HEK293 (cell line): ENCODE results near the gene MSL2.
"Not testable (repeated sequence)": the region's sequence is repeated elsewhere in the genome, so short reads cannot be mapped to it uniquely, and the experiment has no call there.

Source experiments
- CTCF ChIA-PET: fragments of 350-600 bp; formaldehyde crosslinking; extraction: SDS; loops from one replicate; lab custom pipeline; 2021; ENCODE audit warnings: antibody characterized with exemption; lab: Yijun Ruan, JAX
- POLR2A ChIA-PET: fragments of 300-600 bp; formaldehyde crosslinking; extraction: SDS; loops from one replicate; lab custom pipeline; 2020; ENCODE audit warnings: antibody characterized with exemption, inconsistent platforms; lab: Yijun Ruan, JAX
- H3K27ac ChIP-seq: fragments of 200-500 bp; sonication (Bioruptor generic); 2 replicates; pipeline ENCODE4 v1.5.1; 2014; ENCODE audit warnings: low read depth, low read length, control low read depth, inconsistent platforms; ENCODE audit errors: extremely low read depth
- H3K36me3 ChIP-seq, 2 experiments: fragments of 200-500 bp in 1 of 2; sonication (Bioruptor generic) in 1 of 2; 1 replicate in 1 of 2; 2 replicates in 1 of 2; pipeline ENCODE4 v1.5.1; 2014 to 2017; ENCODE audit warnings: inconsistent platforms in 2 of 2, low read length in 2 of 2; ENCODE audit not compliant: control insufficient read depth in 2 of 2, insufficient read depth in 1 of 2
- H3K4me1 ChIP-seq: fragments of 200-500 bp; sonication (Bioruptor generic); 2 replicates; pipeline ENCODE4 v1.5.1; 2014; ENCODE audit warnings: mild to moderate bottlenecking, low read length, inconsistent platforms; ENCODE audit not compliant: control insufficient read depth, insufficient read depth
- H3K4me3 ChIP-seq: 2 replicates; pipeline ENCODE4 v1.5.1; 2011; ENCODE audit warnings: low read depth, mild to moderate bottlenecking, control low read depth, low read length, moderate library complexity
- H3K9me3 ChIP-seq: fragments of 200-500 bp; sonication (Bioruptor generic); 2 replicates; pipeline ENCODE4 v1.5.1; 2014; ENCODE audit warnings: low read depth, low read length, inconsistent platforms; ENCODE audit not compliant: control insufficient read depth, insufficient read depth
- GLI2 ChIP-seq: fragments of 450-650 bp; formaldehyde crosslinking; IDR thresholded peaks from 2 replicates; pipeline ENCODE4; 2017; ENCODE audit warnings: missing biosample characterization, missing genetic modification characterization, low read depth, borderline replicate concordance
- TRIM28 ChIP-seq: IDR thresholded peaks from 2 replicates; pipeline ENCODE4 v1.6.1; 2011; ENCODE audit warnings: low read length, control low read depth, borderline replicate concordance
- ZBTB21 ChIP-seq: fragments of 450-650 bp; formaldehyde crosslinking; IDR thresholded peaks from 2 replicates; pipeline ENCODE4 v1.5.1; 2017; ENCODE audit warnings: missing biosample characterization, missing genetic modification characterization
- ZNF146 ChIP-seq: fragments of 450-650 bp; formaldehyde crosslinking; IDR thresholded peaks from 2 replicates; pipeline ENCODE4 v1.5.1; 2016; ENCODE audit warnings: missing biosample characterization, missing genetic modification characterization
- ZNF266 ChIP-seq: fragments of 450-650 bp; formaldehyde crosslinking; IDR thresholded peaks from 2 replicates; pipeline ENCODE4 v1.5.1; 2016; ENCODE audit warnings: missing biosample characterization, missing genetic modification characterization, low read depth
- ZNF324 ChIP-seq: fragments of 450-650 bp; formaldehyde crosslinking; IDR thresholded peaks from 2 replicates; pipeline ENCODE4 v1.5.1; 2016; ENCODE audit warnings: missing biosample characterization, missing genetic modification characterization
- ZNF433 ChIP-seq: fragments of 450-650 bp; formaldehyde crosslinking; IDR thresholded peaks from 2 replicates; pipeline ENCODE4 v1.5.1; 2016; ENCODE audit warnings: missing biosample characterization, missing genetic modification characterization, low read depth
- ZNF48 ChIP-seq: fragments of 450-650 bp; formaldehyde crosslinking; IDR thresholded peaks from 2 replicates; pipeline ENCODE4 v1.5.1; 2016; ENCODE audit warnings: missing biosample characterization, missing genetic modification characterization
- ZNF549 ChIP-seq: fragments of 450-650 bp; IDR thresholded peaks from 2 replicates; pipeline ENCODE4 v1.5.1; 2018; ENCODE audit warnings: missing biosample characterization, missing genetic modification characterization, mild to moderate bottlenecking, inconsistent platforms, moderate library complexity
- ZNF555 ChIP-seq: fragments of 450-650 bp; formaldehyde crosslinking; conservative IDR thresholded peaks from 2 replicates; pipeline ENCODE4 v1.5.1; 2017; ENCODE audit warnings: missing biosample characterization, mild to moderate bottlenecking, missing genetic modification characterization, inconsistent platforms
- ZNF624 ChIP-seq: fragments of 450-650 bp; formaldehyde crosslinking; IDR thresholded peaks from 2 replicates; pipeline ENCODE4 v1.5.1; 2017; ENCODE audit warnings: missing biosample characterization, missing genetic modification characterization
- ZNF626 ChIP-seq: fragments of 450-650 bp; sonication (Bioruptor Pico); formaldehyde crosslinking; IDR thresholded peaks from 2 replicates; pipeline ENCODE4 v1.5.1; 2018; ENCODE audit warnings: missing biosample characterization, missing genetic modification characterization, inconsistent platforms
- ZNF660 ChIP-seq: fragments of 450-650 bp; IDR thresholded peaks from 2 replicates; pipeline ENCODE4 v1.5.1; 2018; ENCODE audit warnings: missing biosample characterization, mild to moderate bottlenecking, missing genetic modification characterization
- ZNF670 ChIP-seq: fragments of 450-650 bp; formaldehyde crosslinking; IDR thresholded peaks from 2 replicates; pipeline ENCODE4 v1.5.1; 2016; ENCODE audit warnings: missing biosample characterization, missing genetic modification characterization, low read depth
- ZNF837 ChIP-seq: fragments of 450-650 bp; formaldehyde crosslinking; IDR thresholded peaks from 2 replicates; pipeline ENCODE4 v1.5.1; 2016; ENCODE audit warnings: missing biosample characterization, missing genetic modification characterization
- TF ChIP-seq, protein P1 (sequence below): fragments of 450-650 bp; formaldehyde crosslinking; IDR thresholded peaks from 2 replicates; pipeline ENCODE4 v1.5.1; 2017; ENCODE audit warnings: missing biosample characterization, missing genetic modification characterization
- TF ChIP-seq, protein P2 (sequence below): fragments of 450-650 bp; formaldehyde crosslinking; IDR thresholded peaks from 2 replicates; pipeline ENCODE4 v1.5.1; 2016; ENCODE audit warnings: missing biosample characterization, missing genetic modification characterization
- TF ChIP-seq, protein P3 (sequence below): fragments of 450-650 bp; IDR thresholded peaks from 2 replicates; pipeline ENCODE4 v1.5.1; 2018; ENCODE audit warnings: missing biosample characterization, missing genetic modification characterization
- TF ChIP-seq, protein P4 (sequence below): fragments of 450-650 bp; formaldehyde crosslinking; IDR thresholded peaks from 2 replicates; pipeline ENCODE4 v1.5.1; 2016; ENCODE audit warnings: missing biosample characterization, missing genetic modification characterization, borderline replicate concordance

Gene MSL2

DNA sequence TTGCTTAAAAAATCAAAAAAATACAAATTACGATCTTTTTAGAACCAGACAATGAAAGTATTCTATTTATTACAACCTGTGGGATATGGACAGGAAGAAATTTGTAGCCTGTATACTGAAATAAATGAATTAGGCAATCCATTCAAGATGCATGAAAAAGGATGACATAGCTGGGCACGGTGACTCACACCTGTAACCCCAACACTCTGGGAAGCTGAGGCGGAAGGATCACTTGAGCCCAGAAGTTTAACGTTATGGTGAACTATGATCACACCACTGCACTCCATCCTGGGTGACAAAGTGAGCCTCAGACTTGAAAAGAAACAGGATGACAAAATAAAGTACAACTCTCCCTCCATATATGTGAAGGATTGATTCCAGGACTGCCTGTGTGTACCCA, 74.1 kb downstream of the MSL2 start (continued):
- no peak for TF ChIP-seq ZNF48 (tag by site-specific recombination)
- no peak for TF ChIP-seq ZNF626 (tag by site-specific recombination)
- no peak for TF ChIP-seq ZNF549 (tag by site-specific recombination)
- TF ChIP-seq, all 188 proteins: peak for 0

DNA sequence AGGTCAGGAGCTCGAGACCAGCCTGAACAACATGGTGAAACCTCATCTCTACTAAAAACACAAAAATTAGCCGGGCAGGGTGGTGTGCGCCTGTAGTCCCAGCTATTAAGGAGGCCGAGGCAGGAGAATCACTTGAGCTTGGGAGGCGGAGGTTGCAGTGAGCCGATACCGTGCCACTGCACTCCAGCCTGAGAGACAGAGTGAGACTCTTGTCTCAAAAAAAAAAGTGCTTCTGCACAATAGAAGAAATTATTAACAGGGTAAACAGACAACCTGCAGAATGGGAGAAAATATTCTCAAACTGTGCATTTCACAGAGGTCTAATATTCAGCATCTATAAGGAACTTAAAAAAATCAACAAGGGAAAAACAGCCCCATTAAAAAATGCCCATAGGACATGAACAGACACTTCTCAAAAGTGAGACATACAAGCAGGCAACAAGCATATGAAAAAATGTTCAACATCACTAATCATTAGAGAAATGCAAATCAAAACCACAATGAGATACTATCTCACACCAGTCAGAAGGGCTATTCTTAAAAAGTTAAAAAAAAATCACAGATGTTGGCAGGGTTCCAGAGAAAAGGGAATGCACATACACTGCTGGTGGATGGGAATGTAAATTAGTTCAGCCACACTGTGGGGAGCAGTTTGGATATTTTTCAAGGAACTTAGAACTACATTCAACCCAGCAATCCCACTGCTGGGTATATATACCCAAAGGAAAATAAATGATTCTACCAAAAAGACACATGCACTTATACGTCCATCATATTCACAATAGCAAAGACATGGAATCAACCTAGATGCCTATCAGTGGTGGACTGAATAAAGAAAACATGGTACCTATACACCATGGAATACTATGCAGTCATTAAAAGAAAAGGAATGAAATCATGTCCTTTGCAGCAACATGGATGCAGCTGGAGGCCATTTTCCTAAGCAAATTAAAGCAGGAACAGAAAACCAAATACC, 75.5 kb downstream of the MSL2 start:
- H3K9me3 ChIP-seq, result no peaks in the 10 kb centered on the region
- H3K27ac ChIP-seq, result no peak overlapping the region
- ChIA-PET POLR2A (no interaction called here), CTCF (no interaction called here)
- no peak overlapping the region for H3K4me3 ChIP-seq
- peak; percentile 26; the same call in 1 of the 2 replicates for TF ChIP-seq ZNF146 (tag by site-specific recombination)
- no peak for TF ChIP-seq ZNF555 (tag by site-specific recombination)
- no peak for TF ChIP-seq ZNF660 (tag by site-specific recombination)
- H3K36me3 ChIP-seq, result no peaks in the 10 kb centered on the region; a peak in 1 of 3 replicates
- H3K4me1 ChIP-seq, result no peaks in the 10 kb centered on the region

DNA sequence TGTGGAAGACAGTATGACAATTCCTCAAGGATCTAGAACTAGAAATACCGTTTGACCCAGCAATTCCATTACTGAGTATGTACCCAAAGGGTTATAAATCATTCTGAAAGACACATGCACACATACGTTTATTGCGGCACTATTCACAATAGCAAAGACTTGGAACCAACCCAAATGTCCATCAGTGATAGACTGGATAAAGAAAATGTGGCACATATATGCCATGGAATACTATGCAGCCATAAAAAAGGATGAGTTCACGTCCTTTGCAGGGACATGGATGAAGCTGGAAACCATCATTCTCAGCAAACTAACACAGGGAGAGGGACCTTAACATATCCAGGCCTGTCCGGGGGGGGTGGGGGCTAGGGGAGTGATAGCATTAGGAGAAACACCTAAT, 76.4 kb downstream of the MSL2 start:
- peak; percentile 49 for TF ChIP-seq ZNF146 (tag by site-specific recombination)
- POLR2A ChIA-PET, H3K4me3 ChIP-seq, H3K27ac ChIP-seq, H3K4me1 ChIP-seq, CTCF ChIA-PET, H3K9me3 ChIP-seq, H3K36me3 ChIP-seq: not testable (repeated sequence)

DNA sequence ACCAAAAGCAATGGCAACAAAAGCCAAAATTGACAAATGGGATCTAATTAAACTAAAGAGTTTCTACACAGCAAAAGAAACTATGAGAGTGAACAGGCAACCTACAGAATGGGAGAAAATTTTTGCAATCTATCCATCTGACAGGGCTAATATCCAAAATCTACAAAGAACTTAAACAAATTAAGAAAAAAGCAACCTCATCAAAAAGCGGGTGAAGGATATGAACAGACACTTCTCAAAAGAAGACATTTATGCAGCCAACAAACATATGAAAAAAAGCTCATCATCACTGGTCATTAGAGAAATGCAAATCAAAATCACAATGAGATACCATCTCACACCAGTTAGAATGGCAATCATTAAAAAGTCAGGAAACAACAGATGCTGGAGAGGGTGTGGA, 76.8 kb downstream of the MSL2 start:
- CTCF ChIA-PET, POLR2A ChIA-PET, H3K4me1 ChIP-seq, H3K36me3 ChIP-seq, H3K27ac ChIP-seq, H3K9me3 ChIP-seq, H3K4me3 ChIP-seq: not testable (repeated sequence)

DNA sequence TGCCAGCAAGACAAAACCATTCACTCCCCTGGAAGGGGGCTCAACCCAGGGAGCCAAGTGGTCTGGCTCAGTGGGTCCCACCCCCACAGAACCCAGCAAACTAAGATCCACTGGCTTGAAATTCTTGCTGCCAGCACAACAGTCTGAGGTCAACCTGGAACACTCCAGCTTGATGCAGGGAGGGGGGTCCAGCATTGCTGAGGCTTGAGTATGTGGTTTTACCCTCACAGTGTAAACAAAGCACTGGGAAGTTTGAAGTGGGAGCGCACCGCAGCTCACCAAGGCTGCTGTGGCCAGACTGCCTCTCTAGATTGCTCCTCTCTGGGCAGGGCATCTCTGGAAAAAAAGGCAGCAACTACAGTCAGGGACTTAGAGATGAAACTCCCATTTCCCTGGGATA, 81.7 kb downstream of the MSL2 start:
- Histone ChIP-seq H3K4me1 (no peaks in the 10 kb centered on the region), H3K27ac (no peak overlapping the region), H3K36me3 (no peaks in the 10 kb centered on the region), H3K4me3 (no peak overlapping the region), H3K9me3 (no peaks in the 10 kb centered on the region)
- POLR2A ChIA-PET, result no interaction called here
- CTCF ChIA-PET, result no interaction called here
- TF ChIP-seq ZNF266 (tag by site-specific recombination) (no peak), ZNF670 (no peak), GLI2 (no peak), ZBTB21 (tag by site-specific recombination) (no peak), TRIM28 (no peak), ZNF324 (no peak), ZNF837 (tag by site-specific recombination) (no peak), ZNF624 (tag by site-specific recombination) (no peak), ZNF433 (tag by site-specific recombination) (no peak)
- TF ChIP-seq, protein P1, sequence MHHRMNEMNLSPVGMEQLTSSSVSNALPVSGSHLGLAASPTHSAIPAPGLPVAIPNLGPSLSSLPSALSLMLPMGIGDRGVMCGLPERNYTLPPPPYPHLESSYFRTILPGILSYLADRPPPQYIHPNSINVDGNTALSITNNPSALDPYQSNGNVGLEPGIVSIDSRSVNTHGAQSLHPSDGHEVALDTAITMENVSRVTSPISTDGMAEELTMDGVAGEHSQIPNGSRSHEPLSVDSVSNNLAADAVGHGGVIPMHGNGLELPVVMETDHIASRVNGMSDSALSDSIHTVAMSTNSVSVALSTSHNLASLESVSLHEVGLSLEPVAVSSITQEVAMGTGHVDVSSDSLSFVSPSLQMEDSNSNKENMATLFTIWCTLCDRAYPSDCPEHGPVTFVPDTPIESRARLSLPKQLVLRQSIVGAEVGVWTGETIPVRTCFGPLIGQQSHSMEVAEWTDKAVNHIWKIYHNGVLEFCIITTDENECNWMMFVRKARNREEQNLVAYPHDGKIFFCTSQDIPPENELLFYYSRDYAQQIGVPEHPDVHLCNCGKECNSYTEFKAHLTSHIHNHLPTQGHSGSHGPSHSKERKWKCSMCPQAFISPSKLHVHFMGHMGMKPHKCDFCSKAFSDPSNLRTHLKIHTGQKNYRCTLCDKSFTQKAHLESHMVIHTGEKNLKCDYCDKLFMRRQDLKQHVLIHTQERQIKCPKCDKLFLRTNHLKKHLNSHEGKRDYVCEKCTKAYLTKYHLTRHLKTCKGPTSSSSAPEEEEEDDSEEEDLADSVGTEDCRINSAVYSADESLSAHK (tag by site-specific recombination), result no peak
- TF ChIP-seq, protein P2, sequence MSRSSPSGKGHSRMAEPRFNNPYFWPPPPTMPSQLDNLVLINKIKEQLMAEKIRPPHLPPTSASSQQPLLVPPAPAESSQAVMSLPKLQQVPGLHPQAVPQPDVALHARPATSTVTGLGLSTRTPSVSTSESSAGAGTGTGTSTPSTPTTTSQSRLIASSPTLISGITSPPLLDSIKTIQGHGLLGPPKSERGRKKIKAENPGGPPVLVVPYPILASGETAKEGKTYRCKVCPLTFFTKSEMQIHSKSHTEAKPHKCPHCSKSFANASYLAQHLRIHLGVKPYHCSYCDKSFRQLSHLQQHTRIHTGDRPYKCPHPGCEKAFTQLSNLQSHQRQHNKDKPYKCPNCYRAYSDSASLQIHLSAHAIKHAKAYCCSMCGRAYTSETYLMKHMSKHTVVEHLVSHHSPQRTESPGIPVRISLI, result no peak
- TF ChIP-seq, protein P3, sequence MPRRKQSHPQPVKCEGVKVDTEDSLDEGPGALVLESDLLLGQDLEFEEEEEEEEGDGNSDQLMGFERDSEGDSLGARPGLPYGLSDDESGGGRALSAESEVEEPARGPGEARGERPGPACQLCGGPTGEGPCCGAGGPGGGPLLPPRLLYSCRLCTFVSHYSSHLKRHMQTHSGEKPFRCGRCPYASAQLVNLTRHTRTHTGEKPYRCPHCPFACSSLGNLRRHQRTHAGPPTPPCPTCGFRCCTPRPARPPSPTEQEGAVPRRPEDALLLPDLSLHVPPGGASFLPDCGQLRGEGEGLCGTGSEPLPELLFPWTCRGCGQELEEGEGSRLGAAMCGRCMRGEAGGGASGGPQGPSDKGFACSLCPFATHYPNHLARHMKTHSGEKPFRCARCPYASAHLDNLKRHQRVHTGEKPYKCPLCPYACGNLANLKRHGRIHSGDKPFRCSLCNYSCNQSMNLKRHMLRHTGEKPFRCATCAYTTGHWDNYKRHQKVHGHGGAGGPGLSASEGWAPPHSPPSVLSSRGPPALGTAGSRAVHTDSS (tag by site-specific recombination), result no peak
- TF ChIP-seq, protein P4, sequence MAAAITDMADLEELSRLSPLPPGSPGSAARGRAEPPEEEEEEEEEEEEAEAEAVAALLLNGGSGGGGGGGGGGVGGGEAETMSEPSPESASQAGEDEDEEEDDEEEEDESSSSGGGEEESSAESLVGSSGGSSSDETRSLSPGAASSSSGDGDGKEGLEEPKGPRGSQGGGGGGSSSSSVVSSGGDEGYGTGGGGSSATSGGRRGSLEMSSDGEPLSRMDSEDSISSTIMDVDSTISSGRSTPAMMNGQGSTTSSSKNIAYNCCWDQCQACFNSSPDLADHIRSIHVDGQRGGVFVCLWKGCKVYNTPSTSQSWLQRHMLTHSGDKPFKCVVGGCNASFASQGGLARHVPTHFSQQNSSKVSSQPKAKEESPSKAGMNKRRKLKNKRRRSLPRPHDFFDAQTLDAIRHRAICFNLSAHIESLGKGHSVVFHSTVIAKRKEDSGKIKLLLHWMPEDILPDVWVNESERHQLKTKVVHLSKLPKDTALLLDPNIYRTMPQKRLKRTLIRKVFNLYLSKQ, result no peak
